SU-DHL-6 (cell line): ENCODE data around the gene GRM5.

ENCODE experiments used
- CTCF ChIP-seq: fragments of 200-600 bp; sonication (generic); IDR thresholded peaks from one replicate; pipeline ENCODE4 v1.5.1; 2017; ENCODE audit warnings: antibody characterized with exemption, mild to moderate bottlenecking, low read length, moderate library complexity; ENCODE audit not compliant: insufficient read depth, poor library complexity, severe bottlenecking
- EZH2phosphoT487 ChIP-seq: fragments of 200-600 bp; sonication (generic), shearing (Covaris generic); conservative IDR thresholded peaks from 2 replicates; pipeline ENCODE4 v1.6.1; 2018; ENCODE audit warnings: mild to moderate bottlenecking, antibody characterized with exemption, low read length, moderate library complexity, mixed read lengths

GRCh38 chr11:88801484-88802123, 264.2 kb downstream of the GRM5 start:
- TF ChIP-seq CTCF (no peak), EZH2phosphoT487 (no peak)
